ENCODE measurements around the gene AGTPBP1. TPM values are rescaled to one million over a fixed set of nuclear protein-coding genes. Genes with fewer than 3 reads are reported as not detected.

AGTPBP1 gene
- total and polyA plus RNA-seq, 2 of the 8 experiments (the other 6 are each of a cell fraction or from before 2014, with no cell fraction given) = 13.4 to 65.2 TPM

DNA sequence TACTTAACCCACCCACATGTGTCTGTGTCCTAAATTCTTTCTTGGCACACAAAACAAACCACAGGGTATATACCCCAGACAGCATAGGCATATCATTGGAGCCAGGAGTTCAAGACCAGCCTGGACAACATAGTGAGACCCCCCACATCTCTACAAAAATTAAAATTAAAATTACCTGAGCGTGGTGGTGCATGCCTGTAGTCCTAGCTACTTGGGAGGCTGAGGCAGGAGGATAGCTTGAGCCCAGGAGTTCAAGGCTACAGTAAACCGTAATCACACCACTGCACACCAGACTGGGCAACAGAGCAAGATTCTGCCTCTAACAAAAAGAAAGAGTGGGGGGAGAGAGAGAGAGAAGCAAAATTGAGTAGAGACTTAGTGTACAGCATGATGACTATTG lies 4.6 kb upstream of the AGTPBP1 start:
- FAIRE-seq = no peak
- H2BK5ac ChIP-seq (ENCODE audit: low read depth, low read length) = no peak overlapping the region

More for the DNA sequence above, 4.6 kb upstream of the AGTPBP1 start:
- Histone ChIP-seq H2BK12ac (ENCODE audit: low read depth, low read length) (no peak overlapping the region), H3K27ac (ENCODE audit: low read depth, low read length) (no peak overlapping the region), H4K8ac (ENCODE audit: extremely low read depth, insufficient read depth, low read length) (no peak overlapping the region), H4K5ac (ENCODE audit: insufficient read length, low read depth, low read length) (no peak overlapping the region), H4K91ac (replicated peaks; ENCODE audit: insufficient read length, low read length) (no peak overlapping the region), H2BK20ac (ENCODE audit: low read length) (no peak overlapping the region), H3K18ac (ENCODE audit: extremely low read depth, low read length) (no peak overlapping the region), H2AK5ac (ENCODE audit: low read depth, low read length) (no peak overlapping the region), H3K4ac (replicated peaks; ENCODE audit: insufficient read length, low read depth, low read length) (no peak overlapping the region), H2AFZ (ENCODE audit: low read length) (no peak overlapping the region), H2BK120ac (replicated peaks; ENCODE audit: low read depth, low read length) (no peak overlapping the region), H3K23ac (ENCODE audit: insufficient read length) (no peak overlapping the region), H3K79me2 (ENCODE audit: control insufficient read depth in 1 of 2, insufficient read depth in 2 of 2, low read length in 2 of 2) (no peaks in the 10 kb centered on the region), H3K9ac (replicated peaks in 1 of 4; ENCODE audit: extremely low read depth in 1 of 4, low read depth in 3 of 4, low read length in 3 of 4) (no peak overlapping the region), H3K9me3 (ENCODE audit: insufficient read depth in 2 of 2, low read depth in 1 of 2, low read length in 1 of 2) (no peaks in the 10 kb centered on the region), H3K4me3 (ENCODE audit: extremely low read depth in 1 of 4, insufficient read depth in 2 of 4, low read depth in 3 of 4, low read length in 4 of 4) (no peak overlapping the region), H3K23me2 (ENCODE audit: low read depth, low read length) (peaks cover 2% of the 10 kb centered on the region; the same call in 1 of the 2 replicates), H3K79me1 (ENCODE audit: low read depth, low read length) (no peaks in the 10 kb centered on the region), H3K36me3 (ENCODE audit: control insufficient read depth in 2 of 4, insufficient read depth in 4 of 4, low read length in 3 of 4) (no peaks in the 10 kb centered on the region), H3K27me3 (replicated peaks in 1 of 4; ENCODE audit: control insufficient read depth in 3 of 4, extremely low read depth in 1 of 4, insufficient read depth in 3 of 4, low read length in 3 of 4) (no peaks in the 10 kb centered on the region), H3K4me2 (ENCODE audit: insufficient read depth in 1 of 2, low read depth in 2 of 2, low read length in 2 of 2) (no peak overlapping the region), H3K14ac (ENCODE audit: insufficient read length) (no peak overlapping the region), H4K20me1 (replicated peaks in 1 of 2; ENCODE audit: control insufficient read depth in 1 of 2, insufficient read depth in 2 of 2, low read length in 2 of 2) (no peaks in the 10 kb centered on the region), H3K4me1 (replicated peaks in 1 of 4; ENCODE audit: control insufficient read depth in 3 of 4, insufficient read depth in 4 of 4, low read length in 3 of 4) (peaks cover 0 to 14% (median 6%) of the 10 kb centered on the region in 4 experiments), H3K56ac (replicated peaks; ENCODE audit: insufficient read length, low read depth, low read length) (no peak overlapping the region), H2BK15ac (ENCODE audit: low read length) (no peak overlapping the region)
- no peak for TF ChIP-seq TEAD4 (IDR thresholded peaks at IDR 0.05; ENCODE audit: low read depth, low read length)
- TF ChIP-seq, protein P1, sequence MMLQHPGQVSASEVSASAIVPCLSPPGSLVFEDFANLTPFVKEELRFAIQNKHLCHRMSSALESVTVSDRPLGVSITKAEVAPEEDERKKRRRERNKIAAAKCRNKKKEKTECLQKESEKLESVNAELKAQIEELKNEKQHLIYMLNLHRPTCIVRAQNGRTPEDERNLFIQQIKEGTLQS (IDR thresholded peaks at IDR 0.05; ENCODE audit: insufficient read depth, low read depth, low read length) = no peak
- TF ChIP-seq RXRA (IDR thresholded peaks at IDR 0.05; ENCODE audit: insufficient read depth, low read depth, low read length) = no peak
- TF ChIP-seq CBX8 (IDR thresholded peaks at IDR 0.05; ENCODE audit: borderline replicate concordance, low read depth, low read length) = no peak
- no peak for TF ChIP-seq SP2 (IDR thresholded peaks at IDR 0.05; ENCODE audit: low read length)
- no peak for TF ChIP-seq SIN3A (conservative IDR thresholded peaks at IDR 0.05 in 1 of 2, IDR thresholded peaks at IDR 0.05 in 1 of 2; ENCODE audit: low read depth in 1 of 2, low read length in 2 of 2)
- TF ChIP-seq MAFK (IDR thresholded peaks at IDR 0.05; ENCODE audit: low read depth, low read length) = no peak
- TF ChIP-seq EP300 (IDR thresholded peaks at IDR 0.05; ENCODE audit: borderline replicate concordance in 1 of 2, low read depth in 2 of 2, low read length in 2 of 2) = no peak
- TF ChIP-seq TAF1 (IDR thresholded peaks at IDR 0.05; ENCODE audit: low read depth, low read length) = no peak
- no peak for TF ChIP-seq POLR2A (IDR thresholded peaks at IDR 0.05; ENCODE audit: control extremely low read depth in 1 of 2, low read depth in 2 of 2, low read length in 2 of 2)
- TF ChIP-seq ASH2L (IDR thresholded peaks at IDR 0.05; ENCODE audit: low read length) = no peak
- no peak for TF ChIP-seq JUND (IDR thresholded peaks at IDR 0.05; ENCODE audit: low read length)
- TF ChIP-seq, protein P2, sequence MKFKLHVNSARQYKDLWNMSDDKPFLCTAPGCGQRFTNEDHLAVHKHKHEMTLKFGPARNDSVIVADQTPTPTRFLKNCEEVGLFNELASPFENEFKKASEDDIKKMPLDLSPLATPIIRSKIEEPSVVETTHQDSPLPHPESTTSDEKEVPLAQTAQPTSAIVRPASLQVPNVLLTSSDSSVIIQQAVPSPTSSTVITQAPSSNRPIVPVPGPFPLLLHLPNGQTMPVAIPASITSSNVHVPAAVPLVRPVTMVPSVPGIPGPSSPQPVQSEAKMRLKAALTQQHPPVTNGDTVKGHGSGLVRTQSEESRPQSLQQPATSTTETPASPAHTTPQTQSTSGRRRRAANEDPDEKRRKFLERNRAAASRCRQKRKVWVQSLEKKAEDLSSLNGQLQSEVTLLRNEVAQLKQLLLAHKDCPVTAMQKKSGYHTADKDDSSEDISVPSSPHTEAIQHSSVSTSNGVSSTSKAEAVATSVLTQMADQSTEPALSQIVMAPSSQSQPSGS (IDR thresholded peaks at IDR 0.05; ENCODE audit: low read length) = no peak
- CTCF ChIA-PET (ENCODE audit: partially characterized antibody) = interaction anchor here (0.7 to 2.7 kb wide), 3 partner anchors 30 to 1350 kb away, joined by 3 to 9 read pairs (median 4); no protein-coding TSS in a partner anchor
- POLR2A ChIA-PET (ENCODE audit: partially characterized antibody) = no interaction called here
- DNase-seq (ENCODE audit: low read depth in 1 of 2, low spot score in 2 of 2) = no peak
- WGBS, 2 experiments (ENCODE audit: extremely low coverage in 1 of 2, insufficient coverage in 1 of 2, insufficient read length in 1 of 2, insufficient replicate concordance in 2 of 2, low coverage in 1 of 2, low lambda C conversion rate in 2 of 2, missing lambda C conversion rate in 1 of 2) = 92% methylated on average over 2 of the region's 2 CpGs; no CpG with 5 or more reads in 1 of the 2 experiments

All from H1 (cell line).